AG08395 (cell line): ENCODE measurements around the gene RP2.

Experiments used
- DNase-seq: peaks from one replicate; pipeline ENCODE4 v3.0.0; 2012; ENCODE audit warnings: mixed read lengths, low spot score

The RP2 gene

GRCh38 chrX:46836701-46837557 lies at the start of gene RP2:
Gene RP2, plus strand, starts transcription at chrX:46837043. Its CDS starts 58 bp downstream, at chrX:46837101.
- DNase-seq = peak; percentile 84

GRCh38 chrX:46788902-46789301 lies 47.9 kb upstream of the RP2 start:
- DNase-seq = peak; percentile 50

- peak; percentile 83 for DNase-seq
Measured at GRCh38 chrX:46791927-46792809, 44.7 kb upstream of the RP2 start.

- DNase-seq = no peak
Measured at GRCh38 chrX:46792810-46793188, 44.0 kb upstream of the RP2 start.

- DNase-seq = no peak
Measured at GRCh38 chrX:46793386-46794143, 43.3 kb upstream of the RP2 start.

- DNase-seq = peak; percentile 78
Measured at GRCh38 chrX:46796574-46797191, 40.2 kb upstream of the RP2 start.

- DNase-seq = no peak
Measured at GRCh38 chrX:46803140-46803539, 33.7 kb upstream of the RP2 start.

- no peak for DNase-seq
Measured at GRCh38 chrX:46805270-46805669, 31.6 kb upstream of the RP2 start.

- peak; percentile 48 for DNase-seq
Measured at GRCh38 chrX:46811121-46811520, 25.7 kb upstream of the RP2 start.

- no peak for DNase-seq
Measured at GRCh38 chrX:46812445-46812844, 24.4 kb upstream of the RP2 start.

- DNase-seq = no peak
Measured at GRCh38 chrX:46814966-46815365, 21.9 kb upstream of the RP2 start.

- no peak for DNase-seq
Measured at GRCh38 chrX:46819136-46819535, 17.7 kb upstream of the RP2 start.

- no peak for DNase-seq
Measured at GRCh38 chrX:46820391-46821100, 16.3 kb upstream of the RP2 start.

GRCh38 chrX:46823481-46823880 lies 13.4 kb upstream of the RP2 start:
- no peak for DNase-seq

GRCh38 chrX:46831765-46832327 lies 5.0 kb upstream of the RP2 start:
- peak; percentile 45 for DNase-seq

- DNase-seq = no peak
Measured at GRCh38 chrX:46837558-46838485, 979 bp downstream of the RP2 start.

- no peak for DNase-seq
Measured at GRCh38 chrX:46838486-46838870, 1.6 kb downstream of the RP2 start.

- DNase-seq = no peak
Measured at GRCh38 chrX:46838974-46839480, 2.2 kb downstream of the RP2 start.

- no peak for DNase-seq
Measured at GRCh38 chrX:46840946-46841345, 4.1 kb downstream of the RP2 start.

- DNase-seq = no peak
Measured at GRCh38 chrX:46841346-46841745, 4.5 kb downstream of the RP2 start.
